ENCODE results near the gene CDH13. TPM values are rescaled to one million over a fixed set of nuclear protein-coding genes. Genes with fewer than 3 reads are reported as not detected.

Gene CDH13
- total and polyA plus RNA-seq, 2 experiments from 2014 or later = 1.6 to 4.4 TPM

GRCh38 chr16:82660075-82660645, 33.4 kb downstream of the CDH13 start:
- no peak overlapping the region for H3K4me3 Mint-ChIP-seq
- H3K9me3 Mint-ChIP-seq = no peaks in the 10 kb centered on the region
- H3K27me3 ChIP-seq (ENCODE audit: insufficient read depth) = no peaks in the 10 kb centered on the region
- H3K4me1 Mint-ChIP-seq = peaks cover 18% of the 10 kb centered on the region; the same call in 2 of the 3 replicates
- no peaks in the 10 kb centered on the region for H3K79me2 ChIP-seq (replicated peaks; ENCODE audit: insufficient read depth)
- no peaks in the 10 kb centered on the region for H3K36me3 ChIP-seq (ENCODE audit: insufficient read depth)
- peaks cover 16% of the 10 kb centered on the region for H3K9me2 ChIP-seq (ENCODE audit: insufficient read depth)
- H3K4me2 ChIP-seq = no peak overlapping the region
- H3K4me3 ChIP-seq = no peak overlapping the region
- no peaks in the 10 kb centered on the region for H3K4me1 ChIP-seq (ENCODE audit: insufficient read depth)
- H3K27me3 Mint-ChIP-seq (ENCODE audit: insufficient read depth, low read depth, poor library complexity) = no peaks in the 10 kb centered on the region
- H4K20me1 ChIP-seq (replicated peaks; ENCODE audit: insufficient read depth) = no peaks in the 10 kb centered on the region
- H3F3A ChIP-seq (replicated peaks; ENCODE audit: low read depth) = no peaks in the 10 kb centered on the region
- no peaks in the 10 kb centered on the region for H3K36me3 Mint-ChIP-seq (ENCODE audit: low read depth)
- DNase-seq (ENCODE audit: low spot score) = peak; percentile 26
- TF ChIP-seq ZNF462 (CRISPR knock-in tag; IDR thresholded peaks at IDR 0.05) = no peak
- H2AFZ ChIP-seq = no peak overlapping the region
- no peak overlapping the region for H3K27ac Mint-ChIP-seq
- H3K27ac ChIP-seq (ENCODE audit: low read depth) = no peak overlapping the region
- ATAC-seq = no peak

- no peak overlapping the region for H3K27ac Mint-ChIP-seq
- no peaks in the 10 kb centered on the region for H3K36me3 Mint-ChIP-seq (ENCODE audit: low read depth)
- Histone ChIP-seq H3K4me3 (no peak overlapping the region), H3K79me2 (replicated peaks; ENCODE audit: insufficient read depth) (no peaks in the 10 kb centered on the region), H3K9me2 (ENCODE audit: insufficient read depth) (peaks cover 15% of the 10 kb centered on the region), H4K20me1 (replicated peaks; ENCODE audit: insufficient read depth) (no peaks in the 10 kb centered on the region), H3F3A (replicated peaks; ENCODE audit: low read depth) (no peaks in the 10 kb centered on the region), H3K27me3 (ENCODE audit: insufficient read depth) (no peaks in the 10 kb centered on the region), H3K27ac (ENCODE audit: low read depth) (no peak overlapping the region), H3K4me1 (ENCODE audit: insufficient read depth) (no peaks in the 10 kb centered on the region), H3K4me2 (no peak overlapping the region), H3K36me3 (ENCODE audit: insufficient read depth) (no peaks in the 10 kb centered on the region), H2AFZ (no peak overlapping the region)
- peaks cover 14% of the 10 kb centered on the region; the same call in 2 of the 3 replicates for H3K4me1 Mint-ChIP-seq
- DNase-seq (ENCODE audit: low spot score) (no peak), ATAC-seq (no peak)
- no peaks in the 10 kb centered on the region for H3K27me3 Mint-ChIP-seq (ENCODE audit: insufficient read depth, low read depth, poor library complexity)
- no peaks in the 10 kb centered on the region for H3K9me3 Mint-ChIP-seq
- no peak overlapping the region for H3K4me3 Mint-ChIP-seq
- no peak for TF ChIP-seq REST (IDR thresholded peaks at IDR 0.05; ENCODE audit: unreplicated experiment)
- no peak for TF ChIP-seq CREB1 (CRISPR knock-in tag; IDR thresholded peaks at IDR 0.05; ENCODE audit: low read depth)
- TF ChIP-seq POLR2AphosphoS5 (IDR thresholded peaks at IDR 0.05; ENCODE audit: low read depth) = no peak
- no peak for TF ChIP-seq CTCF (conservative IDR thresholded peaks at IDR 0.05; ENCODE audit: low read depth in 2 of 2)
- no peak for TF ChIP-seq ETS1 (IDR thresholded peaks at IDR 0.05)
- no peak for TF ChIP-seq NANOG (IDR thresholded peaks at IDR 0.05; ENCODE audit: borderline replicate concordance)
- TF ChIP-seq ZNF331 (CRISPR knock-in tag; IDR thresholded peaks at IDR 0.05; ENCODE audit: low read depth) = no peak
Observed at GRCh38 chr16:82660966-82661365, 34.2 kb downstream of the CDH13 start.

All from GM23338 (cell line).